ENCODE measurements around the gene TAS1R3.

DNA sequence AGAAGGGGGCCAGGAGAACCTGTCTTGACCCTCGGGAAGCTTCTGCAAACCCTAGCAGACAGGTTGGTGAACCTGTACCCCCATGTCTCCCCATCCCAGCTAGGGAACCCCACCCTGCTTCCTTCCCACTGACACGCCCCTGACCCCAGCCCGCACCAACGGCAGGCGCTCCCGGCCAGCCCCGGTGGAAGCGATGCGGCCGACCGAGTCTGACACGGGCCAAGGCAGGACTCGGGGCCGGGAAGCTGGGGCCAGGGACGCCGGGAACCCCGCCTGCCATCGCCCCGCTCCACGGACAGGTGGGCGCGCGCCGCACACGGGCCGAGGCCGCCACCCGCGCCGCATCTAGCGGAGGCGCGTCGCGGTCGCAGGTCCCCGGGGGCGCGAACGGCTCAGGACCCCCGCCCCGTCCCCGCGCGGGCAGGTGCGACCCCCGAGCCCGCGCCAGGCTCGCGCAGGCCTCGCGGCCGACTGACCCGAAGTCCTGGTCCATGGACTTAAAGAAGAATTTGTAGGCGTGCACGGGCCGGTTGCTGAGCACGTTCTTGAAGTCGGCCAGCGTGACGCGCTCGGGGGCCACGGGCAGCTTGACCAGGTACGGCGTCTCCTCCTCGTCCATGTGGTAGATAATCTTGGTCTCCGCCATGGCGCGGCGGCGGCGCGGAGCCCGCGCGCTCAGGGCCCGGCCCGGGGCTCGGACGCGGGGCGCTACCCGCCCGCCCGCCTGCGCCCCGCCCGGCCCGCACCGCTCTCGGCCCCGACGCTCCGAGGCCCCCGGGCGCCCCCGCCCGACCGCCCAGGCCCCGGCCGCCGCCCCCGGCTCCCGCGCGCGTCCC is 17.6 kb downstream of the TAS1R3 start:
- TF ChIP-seq SIN3A (IDR thresholded peaks at IDR 0.05; ENCODE audit: borderline replicate concordance, insufficient read depth, low read length) (no peak), POLR2AphosphoS5 (IDR thresholded peaks at IDR 0.05; ENCODE audit: low read depth, low read length) (no peak)

Measured in PFSK-1 (cell line).